ENCODE measurements around the gene AMIGO2. TPM values are rescaled to one million over a fixed set of nuclear protein-coding genes. Genes with fewer than 3 reads are reported as not detected.
"Not testable (repeated sequence)": the region's sequence is repeated elsewhere in the genome, so short reads cannot be mapped to it uniquely, and the experiment has no call there.

Gene AMIGO2, protein sequence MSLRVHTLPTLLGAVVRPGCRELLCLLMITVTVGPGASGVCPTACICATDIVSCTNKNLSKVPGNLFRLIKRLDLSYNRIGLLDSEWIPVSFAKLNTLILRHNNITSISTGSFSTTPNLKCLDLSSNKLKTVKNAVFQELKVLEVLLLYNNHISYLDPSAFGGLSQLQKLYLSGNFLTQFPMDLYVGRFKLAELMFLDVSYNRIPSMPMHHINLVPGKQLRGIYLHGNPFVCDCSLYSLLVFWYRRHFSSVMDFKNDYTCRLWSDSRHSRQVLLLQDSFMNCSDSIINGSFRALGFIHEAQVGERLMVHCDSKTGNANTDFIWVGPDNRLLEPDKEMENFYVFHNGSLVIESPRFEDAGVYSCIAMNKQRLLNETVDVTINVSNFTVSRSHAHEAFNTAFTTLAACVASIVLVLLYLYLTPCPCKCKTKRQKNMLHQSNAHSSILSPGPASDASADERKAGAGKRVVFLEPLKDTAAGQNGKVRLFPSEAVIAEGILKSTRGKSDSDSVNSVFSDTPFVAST
- 0.06 TPM for polyA plus RNA-seq (2012; ENCODE audit: missing spikeins)

DNA sequence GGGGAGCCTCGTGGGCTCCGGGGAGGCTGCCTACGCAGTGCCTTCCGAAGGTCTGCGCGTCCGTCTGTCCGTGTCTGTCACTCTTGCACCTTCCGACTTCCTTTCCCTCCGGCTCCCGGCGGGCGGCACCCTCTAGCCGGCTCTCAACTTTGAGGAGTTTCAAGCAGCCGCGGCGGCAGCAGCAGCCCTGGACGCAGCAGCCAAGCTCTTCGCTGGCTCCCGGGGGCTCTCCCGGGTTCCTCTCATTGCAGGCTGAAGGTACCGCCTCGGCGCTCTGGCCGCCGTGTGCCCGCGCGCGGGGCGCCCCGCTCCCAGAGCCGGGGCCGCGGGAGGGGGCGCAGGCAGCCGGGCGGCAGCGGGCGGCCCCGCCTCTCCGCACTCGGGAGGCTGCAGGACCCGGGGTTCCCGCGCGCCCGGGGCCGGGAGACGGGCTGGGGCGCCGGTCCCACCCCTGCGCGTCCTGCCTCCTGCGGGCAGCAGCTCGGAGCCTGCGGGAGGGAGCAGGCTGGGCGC lies at the start of gene AMIGO2, which contains the start of gene PCED1B:
Gene AMIGO2 (minus strand): TSS at position 492 of the 513 bp plus-strand sequence. CDS start 957 bp downstream, outside the sequence.
Gene PCED1B (plus strand): TSS at position 154 of the 513 bp plus-strand sequence. CDS start 155,443 bp downstream, outside the sequence.
- FAIRE-seq, result peak; percentile 17
- no peak for DNase-seq (ENCODE audit: insufficient read length)
- TF ChIP-seq POLR2AphosphoS5 (IDR thresholded peaks at IDR 0.05; ENCODE audit: low read depth, low read length), result no peak
- TF ChIP-seq TAF1 (IDR thresholded peaks at IDR 0.05; ENCODE audit: borderline replicate concordance, low read depth, low read length), result no peak
- no peak for TF ChIP-seq POLR2A (IDR thresholded peaks at IDR 0.05; ENCODE audit: low read depth, low read length)

DNA sequence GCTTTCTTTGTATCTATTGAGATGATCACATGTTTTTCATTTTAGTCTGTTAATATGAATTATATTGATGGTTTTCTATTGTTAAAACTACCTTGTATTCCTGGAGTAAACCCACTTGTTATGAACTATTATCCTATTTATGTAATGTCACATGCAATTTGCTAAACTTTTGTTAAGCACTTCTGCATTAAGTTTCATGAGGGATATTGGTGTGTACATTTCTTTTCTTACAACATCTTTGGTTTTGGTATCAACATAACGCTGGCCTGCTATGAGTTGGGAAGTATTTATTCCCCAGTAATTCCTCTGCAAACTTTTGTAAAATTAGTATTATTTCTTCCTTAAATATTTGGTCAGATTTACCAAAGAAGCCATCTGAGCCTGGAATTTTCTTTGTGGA lies 46.5 kb upstream of the AMIGO2 start:
- DNase-seq (ENCODE audit: insufficient read length) (no peak), FAIRE-seq (no peak)
- TF ChIP-seq POLR2AphosphoS5 (IDR thresholded peaks at IDR 0.05; ENCODE audit: low read depth, low read length) (no peak), TAF1 (IDR thresholded peaks at IDR 0.05; ENCODE audit: borderline replicate concordance, low read depth, low read length) (no peak), POLR2A (IDR thresholded peaks at IDR 0.05; ENCODE audit: low read depth, low read length) (no peak)

DNA sequence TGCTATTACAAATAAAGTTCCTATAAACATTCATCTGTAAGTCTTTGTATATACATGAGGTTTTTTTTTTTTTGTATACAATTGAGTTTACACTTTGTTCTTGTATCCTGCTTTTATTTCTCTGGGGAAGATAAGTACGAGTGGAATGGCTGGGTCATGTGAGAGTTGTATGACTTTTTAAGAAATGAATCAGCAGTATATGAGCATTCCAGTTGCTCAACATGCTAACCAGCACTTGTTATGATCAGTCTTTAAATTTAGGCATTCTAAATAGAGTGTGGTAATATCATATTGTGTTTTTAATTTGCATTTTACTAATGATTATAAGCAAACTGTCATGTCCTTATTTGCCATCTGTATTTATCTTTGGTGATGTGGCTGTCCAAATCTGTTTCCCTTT lies 44.7 kb upstream of the AMIGO2 start:
- FAIRE-seq (no peak), DNase-seq (ENCODE audit: insufficient read length) (no peak)
- no peak for TF ChIP-seq POLR2A (IDR thresholded peaks at IDR 0.05; ENCODE audit: low read depth, low read length)
- no peak for TF ChIP-seq POLR2AphosphoS5 (IDR thresholded peaks at IDR 0.05; ENCODE audit: low read depth, low read length)
- no peak for TF ChIP-seq TAF1 (IDR thresholded peaks at IDR 0.05; ENCODE audit: borderline replicate concordance, low read depth, low read length)

DNA sequence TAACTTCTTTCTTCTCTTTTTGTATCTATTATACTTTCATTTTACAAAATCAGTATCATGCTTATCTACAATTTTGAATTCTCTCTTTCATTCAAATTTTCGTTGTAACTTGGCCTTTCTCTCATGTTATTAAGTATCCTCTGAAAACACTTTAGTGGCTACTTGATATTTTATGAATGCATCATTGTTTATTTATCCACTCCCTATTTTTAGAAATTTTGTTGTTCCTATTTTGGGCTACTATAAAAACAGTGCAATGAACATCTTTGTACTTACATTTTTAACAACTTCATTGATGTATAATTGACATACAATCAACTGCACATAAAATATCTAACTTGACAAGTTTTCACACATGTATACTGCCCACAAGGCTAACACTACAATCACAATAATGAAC lies 44.0 kb upstream of the AMIGO2 start:
- TF ChIP-seq POLR2AphosphoS5 (IDR thresholded peaks at IDR 0.05; ENCODE audit: low read depth, low read length), result no peak
- TF ChIP-seq POLR2A (IDR thresholded peaks at IDR 0.05; ENCODE audit: low read depth, low read length), result no peak
- TF ChIP-seq TAF1 (IDR thresholded peaks at IDR 0.05; ENCODE audit: borderline replicate concordance, low read depth, low read length), result no peak
- no peak for DNase-seq (ENCODE audit: insufficient read length)
- no peak for FAIRE-seq

DNA sequence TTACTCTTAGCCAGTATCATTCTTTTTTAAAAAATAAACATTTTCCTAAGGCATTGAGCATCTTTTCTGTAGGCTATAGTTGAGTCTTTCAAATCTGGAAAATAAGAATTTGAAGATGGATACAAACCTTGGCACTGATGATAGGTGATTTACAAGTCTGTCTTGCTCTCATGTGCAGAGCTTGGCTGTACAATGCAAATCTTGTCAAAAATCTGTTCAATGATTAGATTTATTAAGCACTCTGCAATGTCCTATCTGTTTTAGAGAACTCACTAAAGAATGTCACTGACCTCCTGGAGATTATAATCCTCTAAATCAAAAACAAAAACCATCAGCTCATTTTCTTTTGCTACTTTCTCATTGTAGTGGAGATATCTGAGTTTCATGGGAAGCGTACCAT lies 42.8 kb upstream of the AMIGO2 start:
- DNase-seq (ENCODE audit: insufficient read length) (no peak), FAIRE-seq (no peak)
- no peak for TF ChIP-seq POLR2A (IDR thresholded peaks at IDR 0.05; ENCODE audit: low read depth, low read length)
- no peak for TF ChIP-seq TAF1 (IDR thresholded peaks at IDR 0.05; ENCODE audit: borderline replicate concordance, low read depth, low read length)
- TF ChIP-seq POLR2AphosphoS5 (IDR thresholded peaks at IDR 0.05; ENCODE audit: low read depth, low read length), result no peak

DNA sequence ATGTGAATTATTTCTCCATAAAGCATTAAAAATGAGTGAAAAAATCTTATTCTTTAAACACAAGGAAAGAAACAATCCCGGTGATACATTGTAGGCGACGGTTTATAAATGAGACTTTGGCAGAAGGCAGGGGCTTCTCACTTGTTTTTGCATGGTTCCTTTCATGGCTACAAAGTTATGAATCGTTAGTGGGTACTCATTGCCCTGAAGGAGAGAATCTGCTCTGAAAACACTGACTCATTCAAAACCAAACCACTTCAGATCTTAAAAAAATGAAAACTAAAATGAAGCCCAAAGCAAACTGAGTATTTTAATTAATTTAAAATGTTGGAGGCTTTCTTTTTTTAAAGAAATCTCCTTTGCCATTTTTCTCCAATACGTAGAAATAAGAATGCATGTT lies 41.4 kb upstream of the AMIGO2 start:
- TF ChIP-seq POLR2A (IDR thresholded peaks at IDR 0.05; ENCODE audit: low read depth, low read length) (no peak), POLR2AphosphoS5 (IDR thresholded peaks at IDR 0.05; ENCODE audit: low read depth, low read length) (no peak), TAF1 (IDR thresholded peaks at IDR 0.05; ENCODE audit: borderline replicate concordance, low read depth, low read length) (no peak)
- DNase-seq (ENCODE audit: insufficient read length) (no peak), FAIRE-seq (no peak)

DNA sequence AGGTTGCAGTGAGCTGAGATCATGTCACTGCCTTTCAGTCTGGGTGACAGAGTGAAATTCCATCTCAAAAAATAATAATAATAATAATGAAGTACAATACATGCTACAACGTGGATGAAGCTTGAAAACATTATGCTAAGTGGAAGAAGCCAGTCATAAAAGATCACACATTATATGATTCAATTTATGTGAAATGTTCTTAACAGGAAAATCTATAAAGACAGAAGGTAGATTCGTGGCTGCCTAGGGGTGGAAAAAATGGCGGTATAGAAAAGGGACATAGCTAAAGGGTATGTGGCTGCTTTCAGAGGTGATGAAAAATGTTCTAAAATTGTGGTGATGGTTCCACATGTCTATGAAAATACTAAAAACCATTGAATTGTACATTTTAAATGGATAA lies 41.0 kb upstream of the AMIGO2 start:
- DNase-seq (ENCODE audit: insufficient read length), result no peak
- no peak for FAIRE-seq
- TF ChIP-seq POLR2AphosphoS5 (IDR thresholded peaks at IDR 0.05; ENCODE audit: low read depth, low read length) (no peak), TAF1 (IDR thresholded peaks at IDR 0.05; ENCODE audit: borderline replicate concordance, low read depth, low read length) (no peak)

DNA sequence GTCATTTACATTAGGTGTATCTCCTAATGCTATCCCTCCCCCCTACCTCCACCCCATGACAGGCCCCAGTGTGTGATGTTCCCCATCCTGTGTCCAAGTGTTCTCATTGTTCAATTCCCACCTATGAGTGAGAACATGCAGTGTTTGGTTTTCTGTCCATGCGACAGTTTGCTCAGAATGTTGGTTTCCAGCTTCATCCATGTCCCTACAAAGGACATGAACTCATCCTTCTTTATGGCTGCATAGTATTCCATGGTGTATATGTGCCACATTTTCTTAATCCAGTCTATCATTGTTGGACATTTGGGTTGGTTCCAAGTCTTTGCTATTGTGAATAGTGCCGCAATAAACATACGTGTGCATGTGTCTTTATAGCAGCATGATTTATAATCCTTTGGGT lies 37.5 kb upstream of the AMIGO2 start:
- FAIRE-seq; DNase-seq (ENCODE audit: insufficient read length): not testable (repeated sequence)

DNA sequence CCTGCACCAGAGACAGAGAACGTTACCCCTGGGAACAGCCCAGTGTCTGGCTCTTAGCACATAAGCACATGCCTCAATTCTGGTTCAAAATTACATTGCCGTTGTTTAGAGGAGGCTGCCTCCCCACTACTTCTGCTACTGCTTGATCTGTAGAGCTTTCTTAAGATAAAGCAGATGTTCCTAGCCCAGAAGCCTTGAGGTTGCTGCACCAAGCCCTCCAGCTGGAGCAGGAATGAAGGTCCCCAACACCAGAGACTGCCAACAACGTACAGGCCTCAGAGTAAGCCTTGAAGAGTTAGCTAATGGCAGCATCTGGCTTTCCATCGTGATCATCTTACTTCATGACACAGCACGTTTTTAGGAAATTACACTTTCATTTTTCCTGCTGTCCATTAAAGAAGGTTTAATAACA lies 34.7 kb upstream of the AMIGO2 start:
- no peak for DNase-seq (ENCODE audit: insufficient read length)
- FAIRE-seq, result no peak
- TF ChIP-seq POLR2AphosphoS5 (IDR thresholded peaks at IDR 0.05; ENCODE audit: low read depth, low read length) (no peak), POLR2A (IDR thresholded peaks at IDR 0.05; ENCODE audit: low read depth, low read length) (no peak), TAF1 (IDR thresholded peaks at IDR 0.05; ENCODE audit: borderline replicate concordance, low read depth, low read length) (no peak)

DNA sequence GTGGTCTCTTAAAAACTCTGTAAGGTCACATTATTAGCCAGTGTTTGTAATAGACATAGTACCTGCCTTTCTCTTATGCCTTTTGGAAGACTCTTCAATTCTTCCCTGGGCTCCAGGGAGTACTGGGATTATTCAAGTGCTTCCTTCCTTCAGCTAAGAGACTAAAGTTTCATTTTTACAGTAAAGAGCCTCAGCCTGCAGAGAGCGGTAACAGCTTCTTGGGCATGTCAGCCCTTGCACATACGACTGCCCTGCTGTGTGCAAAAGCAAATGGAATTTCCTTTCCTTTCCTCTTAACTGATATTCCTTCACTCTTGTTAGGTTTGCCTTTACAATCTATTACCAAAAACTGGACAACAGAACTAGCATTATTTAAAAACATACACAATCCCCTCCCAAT lies 32.9 kb upstream of the AMIGO2 start:
- FAIRE-seq (no peak), DNase-seq (ENCODE audit: insufficient read length) (no peak)
- TF ChIP-seq POLR2AphosphoS5 (IDR thresholded peaks at IDR 0.05; ENCODE audit: low read depth, low read length) (no peak), TAF1 (IDR thresholded peaks at IDR 0.05; ENCODE audit: borderline replicate concordance, low read depth, low read length) (no peak), POLR2A (IDR thresholded peaks at IDR 0.05; ENCODE audit: low read depth, low read length) (no peak)

DNA sequence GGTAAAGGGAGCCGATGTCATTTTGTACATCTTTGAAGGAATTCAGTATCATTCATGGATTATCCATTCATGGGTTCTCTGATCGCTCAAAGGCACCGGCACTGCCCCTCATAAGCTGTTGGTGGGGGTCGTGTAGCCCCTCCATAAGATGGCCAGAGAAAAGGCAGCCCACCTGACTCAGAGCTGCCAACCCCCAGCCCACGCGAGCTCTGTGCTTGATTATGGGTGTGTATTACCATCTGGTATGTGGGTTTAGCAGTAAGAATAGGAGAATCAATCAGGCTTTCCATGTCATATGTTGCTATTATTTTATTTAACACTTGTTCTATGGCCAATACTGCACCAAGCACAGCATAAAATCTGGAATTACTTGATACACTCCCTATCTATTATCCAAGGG lies 32.1 kb upstream of the AMIGO2 start:
- no peak for DNase-seq (ENCODE audit: insufficient read length)
- no peak for TF ChIP-seq POLR2AphosphoS5 (IDR thresholded peaks at IDR 0.05; ENCODE audit: low read depth, low read length)
- no peak for TF ChIP-seq POLR2A (IDR thresholded peaks at IDR 0.05; ENCODE audit: low read depth, low read length)
- TF ChIP-seq TAF1 (IDR thresholded peaks at IDR 0.05; ENCODE audit: borderline replicate concordance, low read depth, low read length), result no peak
- no peak for FAIRE-seq

DNA sequence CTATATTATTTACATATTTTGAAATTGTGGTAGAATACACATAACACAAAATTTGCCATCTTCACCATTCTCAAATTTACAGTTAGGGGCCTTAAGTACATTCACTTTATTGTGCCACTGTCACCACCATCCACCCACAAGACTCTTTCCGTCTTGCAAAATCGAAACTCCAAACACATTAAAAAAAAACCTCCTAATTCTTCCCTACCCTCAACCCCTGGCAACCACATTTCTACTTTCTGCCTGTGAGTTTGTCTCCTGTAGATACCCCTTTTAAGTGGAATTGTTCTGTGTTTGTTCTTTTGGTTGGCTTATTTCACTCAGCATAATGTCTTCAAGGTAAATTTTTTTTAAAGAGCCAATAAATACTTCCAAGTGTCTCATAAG lies 31.6 kb upstream of the AMIGO2 start:
- no peak for DNase-seq (ENCODE audit: insufficient read length)
- TF ChIP-seq TAF1 (IDR thresholded peaks at IDR 0.05; ENCODE audit: borderline replicate concordance, low read depth, low read length) (no peak), POLR2AphosphoS5 (IDR thresholded peaks at IDR 0.05; ENCODE audit: low read depth, low read length) (no peak), POLR2A (IDR thresholded peaks at IDR 0.05; ENCODE audit: low read depth, low read length) (no peak)
- no peak for FAIRE-seq
